GM08714 (cell line): ENCODE measurements around the gene ACAT2.
"Not testable (repeated sequence)": the region's sequence is repeated elsewhere in the genome, so short reads cannot be mapped to it uniquely, and the experiment has no call there.

Experiments used
- H3K4me3 ChIP-seq: fragments of 200-500 bp; sonication (Bioruptor generic); 2 replicates; pipeline ENCODE4 v1.5.1; 2014; ENCODE audit warnings: mild to moderate bottlenecking, low read length, inconsistent platforms
- ZNF274 ChIP-seq: IDR thresholded peaks from 2 replicates; pipeline ENCODE4 v1.6.1; 2012; ENCODE audit warnings: mild to moderate bottlenecking, low read depth, low read length

ACAT2 gene

DNA sequence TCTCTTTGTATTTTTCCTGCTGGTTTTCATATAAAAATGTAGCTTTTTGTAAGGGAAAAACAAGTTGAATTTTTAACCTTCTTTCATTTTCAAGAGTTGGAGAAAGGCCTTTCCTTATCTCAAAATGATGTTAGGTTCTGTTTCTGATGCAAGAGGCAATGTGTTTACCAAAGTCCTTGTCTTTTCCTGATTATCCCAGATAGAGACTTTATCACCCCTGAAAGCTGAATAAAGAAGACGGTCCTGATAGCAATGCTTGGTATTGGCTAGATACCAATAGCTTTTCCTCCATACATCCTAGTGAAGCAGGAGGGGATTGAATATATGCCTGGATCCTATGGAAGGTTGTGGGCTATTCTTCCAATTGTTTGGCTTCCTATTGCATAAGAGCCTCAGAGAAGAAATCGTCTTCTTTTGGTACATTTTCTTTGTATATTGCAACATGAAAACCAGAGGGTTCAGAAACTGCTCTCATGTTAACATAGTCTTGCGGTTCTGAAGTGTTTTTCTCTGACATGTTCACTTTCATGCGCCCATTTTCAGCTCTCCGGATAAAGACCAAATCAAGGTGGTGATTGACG, 43.7 kb downstream of the ACAT2 start:
- TF ChIP-seq ZNF274 = no peak

GRCh38 chr6:159806021-159806458, 44.2 kb downstream of the ACAT2 start:
- no peak overlapping the region for H3K4me3 ChIP-seq
- no peak for TF ChIP-seq ZNF274

More for the DNA sequence above, 43.7 kb downstream of the ACAT2 start:
- no peak overlapping the region for H3K4me3 ChIP-seq

- no peak overlapping the region for H3K4me3 ChIP-seq
- no peak for TF ChIP-seq ZNF274
Measured at GRCh38 chr6:159807150-159807858, 45.5 kb downstream of the ACAT2 start.

DNA sequence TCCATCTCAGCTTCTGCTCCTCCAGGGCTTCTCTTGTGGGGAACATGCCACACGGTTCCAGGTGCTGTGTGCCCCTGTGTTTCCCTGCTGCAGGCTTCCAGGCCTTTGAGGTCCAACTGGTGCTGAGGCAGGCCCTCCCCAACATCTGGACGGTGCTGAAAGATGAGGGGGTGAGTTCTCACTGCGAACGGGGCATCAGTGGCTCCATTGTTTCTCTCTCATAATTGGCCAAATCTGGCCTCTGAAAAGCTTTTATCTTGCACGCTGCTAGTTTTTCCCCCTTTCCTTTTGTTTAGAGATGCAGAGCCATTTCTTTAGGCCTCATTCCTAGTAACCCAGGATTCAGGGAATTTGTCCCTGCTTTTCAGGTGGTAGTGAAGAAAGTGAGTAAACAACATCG, 46.8 kb downstream of the ACAT2 start:
- no peak overlapping the region for H3K4me3 ChIP-seq
- no peak for TF ChIP-seq ZNF274

- no peak overlapping the region for H3K4me3 ChIP-seq
- TF ChIP-seq ZNF274 = no peak
Measured at GRCh38 chr6:159809149-159809548, 47.3 kb downstream of the ACAT2 start.

DNA sequence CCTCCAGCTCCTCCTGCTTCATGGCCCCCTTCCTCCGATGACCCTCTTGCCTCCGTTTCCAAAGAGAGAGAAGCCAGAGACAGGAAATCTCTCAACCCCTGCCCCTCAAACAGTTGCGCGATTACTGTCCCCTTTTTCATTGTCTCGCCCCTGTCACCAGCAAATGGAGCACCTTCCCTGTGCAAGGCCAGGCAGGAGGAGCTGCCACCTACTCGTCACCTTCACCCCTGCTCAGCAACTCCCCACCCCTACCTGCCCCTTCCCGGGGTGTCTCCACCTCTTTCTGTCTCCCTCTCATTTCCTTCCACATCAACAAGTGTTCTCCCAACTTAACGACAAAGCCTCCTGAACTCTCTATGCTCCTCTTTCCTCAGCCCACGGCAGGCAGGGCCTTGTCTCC, 51.9 kb downstream of the ACAT2 start:
- no peak overlapping the region for H3K4me3 ChIP-seq
- TF ChIP-seq ZNF274 = no peak

DNA sequence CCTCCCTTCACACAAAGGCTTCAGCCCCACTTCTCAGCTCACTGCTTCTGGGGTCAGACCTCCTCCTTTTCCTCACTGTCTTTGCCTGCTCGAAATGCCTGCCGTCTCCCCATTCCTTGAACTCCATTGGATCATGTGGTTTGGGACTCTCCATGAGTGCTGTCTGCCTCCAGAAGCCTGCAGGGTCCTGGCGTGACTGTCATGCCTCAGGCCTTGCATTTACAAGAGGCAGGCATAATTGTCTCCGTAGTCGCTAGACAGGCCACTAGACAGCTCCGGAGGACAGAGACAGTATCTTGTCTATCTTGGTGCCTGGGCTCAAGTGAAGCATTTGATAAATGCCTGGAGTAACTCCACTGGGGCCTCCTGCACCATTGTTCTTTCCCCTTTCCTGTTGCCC, 53.6 kb downstream of the ACAT2 start:
- H3K4me3 ChIP-seq = no peak overlapping the region
- no peak for TF ChIP-seq ZNF274

DNA sequence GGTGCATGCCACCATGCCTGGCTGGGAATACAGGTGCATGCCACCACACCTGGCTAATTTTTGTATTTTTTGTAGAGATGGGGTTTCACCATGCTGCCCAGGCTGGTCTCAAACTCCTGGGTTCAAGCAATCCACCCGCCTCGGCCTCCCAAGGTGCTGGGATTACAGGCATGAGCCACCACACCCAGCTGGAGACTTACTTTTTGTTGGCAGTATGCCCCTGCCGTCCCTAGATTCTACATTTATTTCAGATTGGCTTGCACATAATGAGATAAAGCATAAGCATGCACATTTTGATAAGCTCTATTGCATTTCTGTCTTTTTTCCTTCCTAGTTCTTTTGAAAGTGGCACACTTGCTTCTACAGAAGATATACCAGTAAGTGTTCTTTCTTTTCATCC, 54.9 kb downstream of the ACAT2 start:
- not testable (repeated sequence) for H3K4me3 ChIP-seq

DNA sequence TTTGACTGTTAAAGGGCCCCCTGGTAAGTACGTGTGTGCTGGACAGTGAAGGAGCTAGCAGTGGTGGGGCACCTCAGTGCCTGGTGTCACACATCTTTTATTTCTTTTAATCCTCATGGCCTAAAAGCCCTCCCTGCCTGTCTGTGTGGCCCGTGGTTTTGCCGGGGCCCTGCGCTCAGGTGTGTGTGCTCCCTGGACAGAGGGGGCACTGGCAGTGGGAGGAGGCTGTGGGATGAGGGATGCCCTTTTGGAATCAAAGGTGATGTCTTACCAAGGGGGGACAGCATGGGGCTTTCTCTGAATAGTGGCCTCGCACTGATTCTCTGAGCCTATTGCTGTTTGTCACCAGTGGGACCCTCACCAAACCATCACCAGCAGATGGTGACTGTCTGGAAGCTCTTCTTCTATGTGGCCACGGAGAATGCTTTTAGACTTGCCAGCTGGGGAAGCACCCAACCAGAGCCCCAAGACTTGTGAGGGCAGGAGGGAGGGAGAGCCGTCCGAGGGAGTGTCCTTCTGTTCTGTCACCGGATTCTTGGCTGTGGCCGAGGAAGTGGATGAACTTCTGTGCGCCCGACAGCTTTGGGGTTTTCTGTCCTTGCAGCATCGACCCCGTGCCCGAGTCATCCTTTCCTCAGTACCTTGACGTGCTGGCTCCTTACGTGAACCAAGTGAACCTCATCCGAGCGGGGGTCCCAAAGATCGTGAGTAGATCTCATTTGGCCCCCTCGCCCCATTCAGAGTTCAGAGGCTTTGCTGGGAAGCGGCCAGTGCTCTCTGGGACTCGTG, 56.3 kb downstream of the ACAT2 start:
- no peak for TF ChIP-seq ZNF274
- H3K4me3 ChIP-seq = no peak overlapping the region

- H3K4me3 ChIP-seq = no peak overlapping the region
- TF ChIP-seq ZNF274 = no peak
Measured at GRCh38 chr6:159819098-159819497, 57.3 kb downstream of the ACAT2 start.

DNA sequence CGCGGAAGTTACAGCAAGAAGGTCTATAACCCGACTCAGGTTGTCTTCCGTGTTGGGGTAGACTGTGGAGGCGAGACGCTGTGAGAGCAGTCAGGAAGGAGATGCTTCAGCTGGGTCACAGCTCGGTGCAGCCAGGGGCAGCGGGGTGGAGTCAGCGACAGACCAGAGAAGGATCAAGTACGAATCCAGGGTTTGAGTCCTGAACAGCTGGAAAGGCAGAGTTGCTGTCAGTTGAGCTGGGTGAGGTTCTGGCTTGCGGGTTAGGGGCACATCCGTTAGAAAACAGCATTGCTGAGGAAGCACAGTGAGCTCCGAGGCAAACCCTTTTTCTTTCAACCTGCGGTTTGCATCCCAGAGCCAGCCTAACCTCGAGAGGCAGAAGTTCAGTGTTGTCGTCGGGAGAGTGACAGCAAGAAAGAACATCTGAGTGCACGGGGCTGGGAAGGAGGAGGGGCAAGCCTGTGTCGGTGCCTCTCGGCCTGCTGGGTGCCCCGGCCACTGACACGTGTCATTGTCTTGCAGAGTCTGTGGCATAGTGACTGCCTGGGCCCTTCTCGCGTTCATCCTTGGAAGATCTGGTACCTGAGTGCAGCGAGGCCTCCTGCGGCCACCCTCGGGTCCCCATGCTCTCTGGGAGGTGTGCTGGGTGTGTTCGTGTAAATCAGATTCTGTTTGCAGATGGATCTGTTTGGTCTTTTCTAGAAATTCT, 58.2 kb downstream of the ACAT2 start:
- H3K4me3 ChIP-seq = no peak overlapping the region; the same call in 1 of the 2 replicates
- no peak for TF ChIP-seq ZNF274

DNA sequence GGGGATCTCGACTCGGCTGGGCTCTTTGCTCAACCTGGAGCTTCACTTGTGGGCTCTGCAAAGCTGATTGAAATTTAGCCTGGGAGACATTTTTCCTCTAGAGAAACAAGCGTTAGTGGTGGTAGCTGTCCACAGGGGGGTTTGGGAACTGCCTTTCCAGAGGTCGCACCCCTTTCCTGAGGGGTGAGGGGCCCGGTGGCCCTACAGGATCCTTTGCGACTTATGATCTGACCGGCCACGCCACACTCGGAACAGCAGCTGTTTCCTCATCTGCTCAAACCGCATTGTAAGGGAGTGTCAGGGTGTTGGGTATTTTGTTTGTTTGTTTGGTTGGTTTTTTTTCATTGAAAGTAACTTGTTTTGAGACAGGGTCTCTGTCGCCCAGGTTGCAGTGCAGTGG, 59.3 kb downstream of the ACAT2 start:
- TF ChIP-seq ZNF274 = no peak
- H3K4me3 ChIP-seq = no peak overlapping the region

GRCh38 chr6:159821726-159822125, 59.9 kb downstream of the ACAT2 start:
- no peak overlapping the region for H3K4me3 ChIP-seq
- TF ChIP-seq ZNF274 = no peak

- no peak for TF ChIP-seq ZNF274
- no peak overlapping the region for H3K4me3 ChIP-seq
Measured at GRCh38 chr6:159823953-159824352, 62.1 kb downstream of the ACAT2 start.

DNA sequence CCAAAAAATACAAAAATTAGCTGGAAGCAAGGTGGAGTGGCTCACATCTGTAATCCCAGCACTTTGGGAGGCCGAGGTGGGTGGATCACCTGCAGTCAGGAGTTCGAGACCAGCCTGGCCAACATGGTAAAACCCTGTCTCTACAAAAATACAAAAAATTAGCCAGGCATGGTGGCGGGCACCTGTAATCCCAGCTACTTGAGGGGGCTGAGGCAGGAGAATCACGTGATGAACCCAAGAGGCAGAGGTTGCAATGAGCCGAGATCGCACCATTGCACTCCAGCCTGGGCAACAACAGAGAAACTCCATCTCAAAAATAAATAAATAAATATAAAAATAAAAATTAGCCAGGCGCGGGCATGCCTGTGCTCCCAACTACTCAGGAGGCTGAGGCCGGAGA, 62.8 kb downstream of the ACAT2 start:
- not testable (repeated sequence) for H3K4me3 ChIP-seq
